H1 (cell line): Measurements from ENCODE around the gene PGF. TPM values are rescaled to one million over a fixed set of nuclear protein-coding genes. Genes with fewer than 3 reads are reported as not detected.

ENCODE experiments used
- CTCF ChIA-PET: fragments of 300-600 bp; sonication (Branson Sonifier 250); formaldehyde crosslinking; loops from one replicate; lab custom pipeline; 2021; ENCODE audit not compliant: partially characterized antibody; lab: Charles Lee
- POLR2A ChIA-PET: fragments of 300-600 bp; sonication (Branson Sonifier 250); formaldehyde crosslinking; loops from one replicate; lab custom pipeline; 2021; ENCODE audit warnings: inconsistent platforms; ENCODE audit not compliant: partially characterized antibody; lab: Charles Lee
- DNase-seq, 2 experiments: peaks; one replicate each; pipeline versions ENCODE4 v3.0.0 to v3.0.0-alpha.2; 2010 to 2022; ENCODE audit warnings: low spot score in 2 of 2, low read depth in 1 of 2, mixed read lengths in 1 of 2
- FAIRE-seq: peaks from 2 replicates; lab custom pipeline; 2011; peaks lifted over from hg19 to GRCh38; lab: Jason Lieb, UNC
- H2AFZ ChIP-seq: 2 replicates; pipeline ENCODE4 v1.8.1; 2012; ENCODE audit warnings: low read length, inconsistent platforms
- H2AK5ac ChIP-seq: 2 replicates; pipeline ENCODE4 v1.6.1; 2013; ENCODE audit warnings: low read depth, low read length
- H2BK120ac ChIP-seq: replicated peaks from 2 replicates; pipeline ENCODE3; 2013; ENCODE audit warnings: low read depth, low read length, inconsistent platforms
- H2BK12ac ChIP-seq: 2 replicates; pipeline ENCODE4 v1.6.1; 2013; ENCODE audit warnings: low read depth, low read length
- H2BK15ac ChIP-seq: 2 replicates; pipeline ENCODE4 v1.6.1; 2013; ENCODE audit warnings: low read length
- H2BK20ac ChIP-seq: 2 replicates; pipeline ENCODE4 v1.6.1; 2013; ENCODE audit warnings: low read length
- H2BK5ac ChIP-seq: 2 replicates; pipeline ENCODE4 v1.6.1; 2013; ENCODE audit warnings: low read depth, low read length
- H3K14ac ChIP-seq: 2 replicates; pipeline ENCODE4 v1.6.1; 2013; ENCODE audit warnings: inconsistent platforms; ENCODE audit not compliant: insufficient read length
- H3K18ac ChIP-seq: 2 replicates; pipeline ENCODE4 v1.6.1; 2013; ENCODE audit warnings: low read length; ENCODE audit errors: extremely low read depth
- H3K23ac ChIP-seq: 2 replicates; pipeline ENCODE4 v1.6.1; 2013; ENCODE audit warnings: inconsistent platforms; ENCODE audit not compliant: insufficient read length
- H3K23me2 ChIP-seq: 2 replicates; pipeline ENCODE4 v1.6.1; 2013; ENCODE audit warnings: low read depth, low read length
- H3K27ac ChIP-seq: 2 replicates; pipeline ENCODE4 v1.6.1; 2011; ENCODE audit warnings: low read depth, low read length, inconsistent platforms
- H3K27me3 ChIP-seq, 4 experiments: replicated peaks in 1 of 4; 1 replicate in 1 of 4; 2 replicates in 3 of 4; pipeline versions ENCODE4 v1.6.1 to v1.8.1; 2011 to 2013; ENCODE audit warnings: low read length in 3 of 4, mild to moderate bottlenecking in 3 of 4, inconsistent platforms in 2 of 4, mixed read lengths in 2 of 4, moderate library complexity in 1 of 4; ENCODE audit not compliant: control insufficient read depth in 3 of 4, insufficient read depth in 3 of 4; ENCODE audit errors: extremely low read depth in 1 of 4
- H3K36me3 ChIP-seq, 4 experiments: 2 replicates each; pipeline versions ENCODE4 v1.6.1 to v1.8.1; 2011 to 2013; ENCODE audit warnings: mild to moderate bottlenecking in 4 of 4, low read length in 3 of 4, moderate library complexity in 2 of 4, control low read depth in 1 of 4, inconsistent platforms in 1 of 4; ENCODE audit not compliant: insufficient read depth in 4 of 4, control insufficient read depth in 2 of 4
- H3K4ac ChIP-seq: replicated peaks from 2 replicates; pipeline ENCODE3; 2013; ENCODE audit warnings: low read length, low read depth, mixed read lengths, inconsistent platforms; ENCODE audit not compliant: insufficient read length
- H3K4me1 ChIP-seq, 4 experiments: replicated peaks in 1 of 4; 1 replicate in 1 of 4; 2 replicates in 3 of 4; pipeline versions ENCODE4 v1.6.1 to v1.8.1; 2011 to 2013; ENCODE audit warnings: low read length in 3 of 4, inconsistent platforms in 2 of 4, mixed read lengths in 1 of 4; ENCODE audit not compliant: insufficient read depth in 4 of 4, control insufficient read depth in 3 of 4
- H3K4me2 ChIP-seq, 2 experiments: 2 replicates each; pipeline versions ENCODE4 v1.6.1 to v1.8.1; 2011 to 2013; ENCODE audit warnings: low read depth in 2 of 2, low read length in 2 of 2, control low read depth in 1 of 2, inconsistent platforms in 1 of 2, mild to moderate bottlenecking in 1 of 2; ENCODE audit not compliant: insufficient read depth in 1 of 2
- H3K4me3 ChIP-seq, 4 experiments: fragments of 200-600, 300-600 bp in 1 of 4; sonication (generic), shearing (Covaris generic), sonication (Bioruptor Twin) in 1 of 4; 2 replicates each; pipeline versions ENCODE4 v1.5.1 to v1.8.1; 2011 to 2016; ENCODE audit warnings: low read length in 4 of 4, low read depth in 3 of 4, control low read depth in 2 of 4, inconsistent platforms in 2 of 4, mild to moderate bottlenecking in 2 of 4, mixed read lengths in 1 of 4, moderate library complexity in 1 of 4; ENCODE audit not compliant: insufficient read depth in 2 of 4; ENCODE audit errors: extremely low read depth in 1 of 4
- H3K56ac ChIP-seq: replicated peaks from 2 replicates; pipeline ENCODE3; 2013; ENCODE audit warnings: low read depth, mild to moderate bottlenecking, mixed read lengths, low read length, inconsistent platforms; ENCODE audit not compliant: insufficient read length
- H3K79me1 ChIP-seq: 2 replicates; pipeline ENCODE4 v1.6.1; 2013; ENCODE audit warnings: low read depth, low read length, control low read depth
- H3K79me2 ChIP-seq, 2 experiments: 2 replicates each; pipeline versions ENCODE4 v1.6.1 to v1.8.1; 2012 to 2013; ENCODE audit warnings: low read length in 2 of 2, mild to moderate bottlenecking in 2 of 2, inconsistent platforms in 1 of 2; ENCODE audit not compliant: insufficient read depth in 2 of 2, control insufficient read depth in 1 of 2
- H3K9ac ChIP-seq, 4 experiments: replicated peaks in 1 of 4; 1 replicate in 1 of 4; 2 replicates in 3 of 4; pipeline versions ENCODE4 v1.6.1 to v1.8.1; 2011 to 2013; ENCODE audit warnings: low read depth in 3 of 4, low read length in 3 of 4, control low read depth in 2 of 4, mild to moderate bottlenecking in 2 of 4, moderate library complexity in 2 of 4, inconsistent platforms in 1 of 4; ENCODE audit errors: extremely low read depth in 1 of 4
- H3K9me3 ChIP-seq, 2 experiments: 2 replicates each; pipeline versions ENCODE4 v1.6.1 to v1.8.1; 2012 to 2013; ENCODE audit warnings: mild to moderate bottlenecking in 2 of 2, moderate library complexity in 2 of 2, control low read depth in 1 of 2, inconsistent platforms in 1 of 2, low read depth in 1 of 2, low read length in 1 of 2, mixed read lengths in 1 of 2; ENCODE audit not compliant: insufficient read depth in 2 of 2
- H4K20me1 ChIP-seq, 2 experiments: replicated peaks in 1 of 2; 2 replicates each; pipeline versions ENCODE3 to v1.8.1; 2011 to 2013; ENCODE audit warnings: inconsistent platforms in 2 of 2, low read length in 2 of 2, mild to moderate bottlenecking in 1 of 2; ENCODE audit not compliant: insufficient read depth in 2 of 2, control insufficient read depth in 1 of 2
- H4K5ac ChIP-seq: 2 replicates; pipeline ENCODE4 v1.6.1; 2013; ENCODE audit warnings: low read length, low read depth, mixed read lengths, inconsistent platforms; ENCODE audit not compliant: insufficient read length
- H4K8ac ChIP-seq: 2 replicates; pipeline ENCODE4 v1.8.0; 2013; ENCODE audit warnings: mild to moderate bottlenecking, moderate library complexity, low read length, inconsistent platforms; ENCODE audit not compliant: insufficient read depth; ENCODE audit errors: extremely low read depth
- H4K91ac ChIP-seq: replicated peaks from 2 replicates; pipeline ENCODE3; 2013; ENCODE audit warnings: low read length, mixed read lengths, inconsistent platforms; ENCODE audit not compliant: insufficient read length
- EP300 ChIP-seq, 2 experiments: IDR thresholded peaks; 1 replicate in 1 of 2; 2 replicates in 1 of 2; pipeline ENCODE4 v1.6.1; 2011 to 2012; ENCODE audit warnings: low read depth in 2 of 2, low read length in 2 of 2, mild to moderate bottlenecking in 2 of 2, borderline replicate concordance in 1 of 2, inconsistent platforms in 1 of 2, moderate library complexity in 1 of 2
- KDM4A ChIP-seq: IDR thresholded peaks from one replicate; pipeline ENCODE4 v1.7.1; 2012; ENCODE audit warnings: low read depth, mild to moderate bottlenecking, moderate library complexity, low read length, inconsistent platforms; ENCODE audit not compliant: severe bottlenecking
- NRF1 ChIP-seq: IDR thresholded peaks from 2 replicates; pipeline ENCODE4 v1.6.1; 2011; ENCODE audit warnings: mild to moderate bottlenecking, low read depth, low read length, improper control_type of control experiment
- POLR2A ChIP-seq, 2 experiments: IDR thresholded peaks; 1 replicate in 1 of 2; 2 replicates in 1 of 2; pipeline ENCODE4 v1.6.1; 2011; ENCODE audit warnings: low read depth in 2 of 2, low read length in 2 of 2, mild to moderate bottlenecking in 2 of 2; ENCODE audit errors: control extremely low read depth in 1 of 2
- SP1 ChIP-seq: IDR thresholded peaks from 2 replicates; pipeline ENCODE4 v1.6.1; 2011; ENCODE audit warnings: low read depth, low read length
- TBP ChIP-seq: IDR thresholded peaks from 2 replicates; pipeline ENCODE4 v1.6.1; 2011; ENCODE audit warnings: low read depth, low read length, improper control_type of control experiment
- YY1 ChIP-seq: IDR thresholded peaks from 2 replicates; pipeline ENCODE4 v1.6.1; 2011; ENCODE audit warnings: low read depth, mild to moderate bottlenecking, low read length
- WGBS, 2 experiments: shearing (Covaris generic) in 1 of 2; methylation state at CpG; one replicate each; pipeline versions ENCODE4 v1.1.6 to v1.1.7; 2013 to 2015; ENCODE audit warnings: low lambda C conversion rate in 2 of 2, mixed read lengths in 2 of 2, inconsistent platforms in 1 of 2, low coverage in 1 of 2, missing lambda C conversion rate in 1 of 2; ENCODE audit not compliant: insufficient replicate concordance in 2 of 2, insufficient coverage in 1 of 2, insufficient read length in 1 of 2; ENCODE audit errors: extremely low coverage in 1 of 2, missing lambda C conversion rate in 1 of 2; 5-methylcytosine and 5-hydroxymethylcytosine counted together
- long read RNA-seq, 2 experiments: library from RNA in 1 of 2; library from capped mRNA in 1 of 2; stranded (forward); transcript quantifications; one replicate each; pipeline ENCODE4 v2.0.0, GENCODE V29; 2021; ENCODE audit warnings: inconsistent platforms in 1 of 2
- polyA minus RNA-seq, 3 experiments: library from RNA; depleted of rRNA, polyadenylated mRNA; stranded (reverse); fragments of >200 nt; gene quantifications; 1 replicate in 2 of 3; 2 replicates in 1 of 3; pipeline ENCODE4 v1.2.3, GENCODE V29; 2011
- polyA plus RNA-seq, 7 experiments: library from polyadenylated mRNA; depleted of rRNA in 3 of 7; stranded (reverse) in 5 of 7; unstranded in 2 of 7; fragments of >200 nt in 5 of 7; fragments of 200-250 nt in 2 of 7; gene quantifications; 1 replicate in 5 of 7; 2 replicates in 1 of 7; 4 replicates in 1 of 7; pipeline versions ENCODE4 v1.2.1 to v1.2.3, GENCODE V29; 2011 to 2013; ENCODE audit warnings: missing spikeins in 2 of 7, mixed read lengths in 2 of 7
- total RNA-seq: library from RNA; stranded (reverse); fragmentation: NEBNext Ultra II Directional; extraction: Animal tissue kit (Norgen Biotek cat#: 25700); gene quantifications from 2 replicates; pipeline ENCODE4 v1.2.1, GENCODE V29; 2021
- TF ChIP-seq, protein P1 (sequence below): IDR thresholded peaks from 2 replicates; pipeline ENCODE4 v1.6.1; 2011; ENCODE audit warnings: low read length, improper control_type of control experiment

PGF gene
- total RNA-seq (3.9 and 4.1 TPM in 2 replicates), polyA plus RNA-seq (2011; rRNA removed) (2.1 and 2.8 TPM in 2 replicates), polyA minus RNA-seq (2011; rRNA and poly(A)+ RNA removed) (1.2 and 1.7 TPM in 2 replicates)
- polyA plus RNA-seq (2011; cell fraction: cytosol; rRNA removed) = 2.3 TPM
- polyA plus RNA-seq (2011; cell fraction: nucleus; rRNA removed) = 4.3 TPM
- 2.1 to 3.3 TPM (median 2.9 TPM) in 4 replicates for polyA plus RNA-seq (2012, experiment 1 of 2)
- polyA plus RNA-seq (2012, experiment 2 of 2) = 2.8 TPM
- polyA plus RNA-seq (2013, experiment 1 of 2) = 2.9 TPM
- polyA plus RNA-seq (2013, experiment 2 of 2) = 3.1 TPM
- polyA minus RNA-seq (2011; cell fraction: cytosol; rRNA and poly(A)+ RNA removed) = 4.0 TPM
- 8.7 TPM for polyA minus RNA-seq (2011; cell fraction: nucleus; rRNA and poly(A)+ RNA removed)
- long read RNA-seq, experiment 1, partial matches to known transcripts = 1 of 4 reads
- long read RNA-seq, experiment 1, other reads (novel, unspliced or antisense) = 2 of 4 reads
- long read RNA-seq, experiment 2 = 0 reads

DNA sequence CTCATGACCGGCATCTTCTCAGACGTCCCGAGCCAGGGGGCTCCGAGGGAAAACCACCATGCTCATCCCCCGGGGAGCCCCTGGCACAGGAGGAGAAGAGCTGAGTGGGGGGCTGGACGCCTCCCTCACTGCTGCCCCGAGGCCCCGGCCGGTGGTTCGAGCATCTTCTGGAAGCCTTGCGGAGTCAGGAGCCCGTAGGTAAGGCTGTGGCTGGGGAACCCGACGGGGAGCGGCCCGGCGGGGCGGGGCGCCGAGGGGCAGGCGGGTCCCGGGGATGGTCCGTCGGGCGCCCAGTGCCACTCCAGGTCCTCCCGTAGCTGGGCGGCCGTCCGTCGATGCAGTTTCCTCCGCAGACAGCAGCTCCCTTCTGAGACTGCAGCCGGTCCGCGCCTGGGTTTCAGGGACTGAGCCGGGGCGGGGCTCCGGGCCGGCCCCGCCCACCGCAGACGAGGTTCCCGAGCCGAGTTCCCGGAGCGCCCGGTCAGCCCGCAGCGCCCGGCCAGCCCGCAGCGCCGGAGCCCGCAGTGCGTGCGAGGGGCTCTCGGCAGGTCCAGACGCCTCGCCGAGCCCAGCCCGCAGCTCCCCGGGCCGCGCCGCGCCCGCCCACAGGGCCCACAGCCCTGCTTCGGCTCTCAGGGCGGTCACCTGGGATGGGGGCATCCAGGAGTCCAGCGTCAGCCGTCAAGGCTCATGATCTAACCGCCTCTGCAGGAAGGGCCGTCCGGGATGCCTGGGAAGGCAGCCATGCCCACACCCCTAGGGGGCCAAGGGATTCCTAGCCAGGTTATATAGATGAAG lies at the start of gene PGF:
PGF (minus strand) TSS at position 369 of the 798 bp plus-strand sequence; CDS start at position 14, 355 bp downstream.
- no peaks in the 10 kb centered on the region for H4K20me1 ChIP-seq
- peak within 1 kb of the TSS; percentile 8 for H3K4ac ChIP-seq
- peak within 1 kb of the TSS; percentile 49; the same call in 1 of the 2 replicates for H2AFZ ChIP-seq
- DNase-seq = peak in 1 of 2 experiments; percentile 89
- no peaks in the 10 kb centered on the region for H3K36me3 ChIP-seq
- WGBS, 2 experiments = 18% methylated on average over 25 of the region's 73 CpGs; no CpG with 5 or more reads in 1 of the 2 experiments
- H3K23ac ChIP-seq = no peak within 1 kb of the TSS
- ChIA-PET CTCF (interaction anchor here (0.6 to 5.3 kb wide), 9 partner anchors 9 to 134 kb away, joined by 3 to 37 read pairs (median 5); no protein-coding TSS in a partner anchor), POLR2A (interaction anchor here (0.7 to 2.1 kb wide), 11 partner anchors 9 to 128 kb away, joined by 3 to 16 read pairs (median 4); partner anchors contain the start of genes EIF2B2 and ZC2HC1C)
- peak within 1 kb of the TSS in 3 of 4 experiments; percentile 35 to 39 (median 37); a peak in 4 of 7 replicates for H3K9ac ChIP-seq
- peak within 1 kb of the TSS; percentile 75; the same call in 1 of the 2 replicates for H2BK15ac ChIP-seq
- no peak within 1 kb of the TSS for H3K56ac ChIP-seq
- peaks cover 11% of the 10 kb centered on the region for H3K23me2 ChIP-seq
- H2BK120ac ChIP-seq = no peak within 1 kb of the TSS
- no peak within 1 kb of the TSS for H4K5ac ChIP-seq
- H2BK12ac ChIP-seq = 0 out of 2 replicates have a peak within 1 kb of the TSS, but pooled peaks have one; percentile 39
- no peaks in the 10 kb centered on the region for H3K79me2 ChIP-seq
- no peak for FAIRE-seq
- H2BK20ac ChIP-seq = no peak within 1 kb of the TSS
- H3K27ac ChIP-seq = no peak within 1 kb of the TSS
- peaks cover 0 to 13% (median 12%) of the 10 kb centered on the region in 4 experiments; a peak in 5 of 7 replicates for H3K27me3 ChIP-seq
- H3K4me3 ChIP-seq = peak within 1 kb of the TSS; percentile 31 to 62 (median 56)
- no peak within 1 kb of the TSS for H2AK5ac ChIP-seq
- H3K4me2 ChIP-seq = peak within 1 kb of the TSS; percentile 71 to 80
- H3K79me1 ChIP-seq = no peaks in the 10 kb centered on the region
- peak within 1 kb of the TSS; percentile 83 for H4K8ac ChIP-seq
- H4K91ac ChIP-seq = peak within 1 kb of the TSS; percentile 32
- peak within 1 kb of the TSS; percentile 60; the same call in 1 of the 2 replicates for H2BK5ac ChIP-seq
- H3K9me3 ChIP-seq = no peaks in the 10 kb centered on the region
- peak within 1 kb of the TSS; percentile 71 for H3K18ac ChIP-seq
- H3K14ac ChIP-seq = no peak within 1 kb of the TSS
- H3K4me1 ChIP-seq = peaks cover 2 to 30% (median 15%) of the 10 kb centered on the region in 4 experiments
- TF ChIP-seq KDM4A = peak; percentile 46
- no peak for TF ChIP-seq NRF1
- TF ChIP-seq EP300 (IDR thresholded peaks at IDR 0.05; ENCODE audit: borderline replicate concordance in 1 of 2, low read depth in 2 of 2, low read length in 2 of 2) = no peak
- 0 out of 2 replicates have a peak, but pooled peaks have one; percentile 10 for TF ChIP-seq SP1
- TF ChIP-seq YY1 = no peak
- peak; percentile 81 for TF ChIP-seq TBP
- TF ChIP-seq, protein P1, sequence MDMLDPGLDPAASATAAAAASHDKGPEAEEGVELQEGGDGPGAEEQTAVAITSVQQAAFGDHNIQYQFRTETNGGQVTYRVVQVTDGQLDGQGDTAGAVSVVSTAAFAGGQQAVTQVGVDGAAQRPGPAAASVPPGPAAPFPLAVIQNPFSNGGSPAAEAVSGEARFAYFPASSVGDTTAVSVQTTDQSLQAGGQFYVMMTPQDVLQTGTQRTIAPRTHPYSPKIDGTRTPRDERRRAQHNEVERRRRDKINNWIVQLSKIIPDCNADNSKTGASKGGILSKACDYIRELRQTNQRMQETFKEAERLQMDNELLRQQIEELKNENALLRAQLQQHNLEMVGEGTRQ = no peak
- TF ChIP-seq POLR2A (IDR thresholded peaks at IDR 0.05; ENCODE audit: control extremely low read depth in 1 of 2, low read depth in 2 of 2, low read length in 2 of 2) = peak in 1 of 2 experiments; percentile 62; a peak in 2 of 3 replicates
